Neutrophil (primary cell): ENCODE measurements around the gene KIF4B.

ENCODE experiments used
- H3K27ac ChIP-seq: fragments of 200-600 bp; sonication (generic); 2 replicates; pipeline ENCODE4 v1.5.1; 2016; ENCODE audit warnings: mild to moderate bottlenecking, moderate library complexity
- H3K27me3 ChIP-seq: fragments of 200-600 bp; sonication (generic); 2 replicates; pipeline ENCODE4 v1.6.0; 2016; ENCODE audit warnings: mild to moderate bottlenecking
- H3K36me3 ChIP-seq: fragments of 200-600 bp; sonication (generic); 2 replicates; pipeline ENCODE4 v1.5.1; 2017
- H3K4me1 ChIP-seq, 2 experiments: fragments of 200-600 bp in 1 of 2; sonication (generic) in 1 of 2; 1 replicate in 1 of 2; 2 replicates in 1 of 2; pipeline versions ENCODE4 v1.5.1 to v1.6.1; 2013 to 2016; ENCODE audit warnings: low read depth in 1 of 2, low read length in 1 of 2, mild to moderate bottlenecking in 1 of 2, moderate library complexity in 1 of 2; ENCODE audit not compliant: control insufficient read depth in 1 of 2, insufficient read depth in 1 of 2
- H3K4me3 ChIP-seq, 2 experiments: fragments of 200-600 bp in 1 of 2; sonication (generic) in 1 of 2; 1 replicate in 1 of 2; 2 replicates in 1 of 2; pipeline ENCODE4 v1.5.1; 2013 to 2016; ENCODE audit warnings: low read depth in 1 of 2, low read length in 1 of 2, mild to moderate bottlenecking in 1 of 2, moderate library complexity in 1 of 2
- H3K9me3 ChIP-seq: fragments of 200-600 bp; sonication (generic); 2 replicates; pipeline ENCODE4 v1.5.1; 2016
- TF ChIP-seq, protein P1 (sequence below): fragments of 200-600 bp; sonication (generic); IDR thresholded peaks from 2 replicates; pipeline ENCODE4 v1.5.1; 2016; ENCODE audit warnings: antibody characterized with exemption

The KIF4B gene

GRCh38 chr5:154984946-154985516 is 28.5 kb upstream of the KIF4B start:
- H3K4me3 ChIP-seq, result no peak overlapping the region
- no peak overlapping the region for H3K27ac ChIP-seq
- TF ChIP-seq, protein P1, sequence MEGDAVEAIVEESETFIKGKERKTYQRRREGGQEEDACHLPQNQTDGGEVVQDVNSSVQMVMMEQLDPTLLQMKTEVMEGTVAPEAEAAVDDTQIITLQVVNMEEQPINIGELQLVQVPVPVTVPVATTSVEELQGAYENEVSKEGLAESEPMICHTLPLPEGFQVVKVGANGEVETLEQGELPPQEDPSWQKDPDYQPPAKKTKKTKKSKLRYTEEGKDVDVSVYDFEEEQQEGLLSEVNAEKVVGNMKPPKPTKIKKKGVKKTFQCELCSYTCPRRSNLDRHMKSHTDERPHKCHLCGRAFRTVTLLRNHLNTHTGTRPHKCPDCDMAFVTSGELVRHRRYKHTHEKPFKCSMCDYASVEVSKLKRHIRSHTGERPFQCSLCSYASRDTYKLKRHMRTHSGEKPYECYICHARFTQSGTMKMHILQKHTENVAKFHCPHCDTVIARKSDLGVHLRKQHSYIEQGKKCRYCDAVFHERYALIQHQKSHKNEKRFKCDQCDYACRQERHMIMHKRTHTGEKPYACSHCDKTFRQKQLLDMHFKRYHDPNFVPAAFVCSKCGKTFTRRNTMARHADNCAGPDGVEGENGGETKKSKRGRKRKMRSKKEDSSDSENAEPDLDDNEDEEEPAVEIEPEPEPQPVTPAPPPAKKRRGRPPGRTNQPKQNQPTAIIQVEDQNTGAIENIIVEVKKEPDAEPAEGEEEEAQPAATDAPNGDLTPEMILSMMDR, result no peak
- H3K4me1 ChIP-seq, result no peaks in the 10 kb centered on the region
- no peaks in the 10 kb centered on the region for H3K9me3 ChIP-seq
- H3K27me3 ChIP-seq, result peaks cover 33% of the 10 kb centered on the region
- no peaks in the 10 kb centered on the region for H3K36me3 ChIP-seq

- TF ChIP-seq, protein P1, result no peak
- Histone ChIP-seq H3K4me3 (no peak overlapping the region), H3K4me1 (no peaks in the 10 kb centered on the region), H3K9me3 (no peaks in the 10 kb centered on the region), H3K27ac (no peak overlapping the region), H3K36me3 (no peaks in the 10 kb centered on the region), H3K27me3 (peaks cover 33% of the 10 kb centered on the region)
Observed at GRCh38 chr5:154986151-154986550, 27.4 kb upstream of the KIF4B start.

GRCh38 chr5:154989626-154990025 is 23.9 kb upstream of the KIF4B start:
- H3K4me3 ChIP-seq, result no peak overlapping the region
- peaks cover 24% of the 10 kb centered on the region for H3K27me3 ChIP-seq
- TF ChIP-seq, protein P1, result no peak
- H3K27ac ChIP-seq, result no peak overlapping the region
- no peaks in the 10 kb centered on the region for H3K4me1 ChIP-seq
- H3K36me3 ChIP-seq, result no peaks in the 10 kb centered on the region
- no peaks in the 10 kb centered on the region for H3K9me3 ChIP-seq

DNA sequence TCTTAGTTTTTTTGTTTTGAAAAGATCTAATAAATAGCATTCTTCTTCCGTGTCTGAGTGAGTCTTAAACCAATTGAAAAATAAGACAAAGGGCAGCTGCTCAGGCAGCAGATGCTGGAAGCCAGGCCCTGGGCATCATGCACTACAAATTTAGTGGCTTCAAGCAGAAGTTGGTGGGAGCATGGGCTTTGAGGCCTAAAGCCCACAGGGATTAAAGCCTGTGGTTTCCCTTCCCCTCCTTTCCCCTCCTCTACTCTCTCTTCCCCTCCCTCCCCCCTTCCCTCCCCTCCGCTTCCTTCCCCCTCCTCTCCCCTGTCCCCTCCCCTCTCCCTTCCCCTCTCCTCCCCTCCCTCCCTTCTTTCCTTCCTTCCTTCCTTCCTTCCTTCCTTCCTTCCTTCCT is 20.1 kb upstream of the KIF4B start:
- Histone ChIP-seq H3K9me3 (no peaks in the 10 kb centered on the region), H3K4me1 (no peaks in the 10 kb centered on the region), H3K27me3 (peaks cover 16% of the 10 kb centered on the region), H3K4me3 (no peak overlapping the region), H3K27ac (no peak overlapping the region), H3K36me3 (no peaks in the 10 kb centered on the region)
- TF ChIP-seq, protein P1, result no peak

- Histone ChIP-seq H3K9me3 (no peaks in the 10 kb centered on the region), H3K4me3 (no peak overlapping the region), H3K4me1 (no peaks in the 10 kb centered on the region), H3K27ac (no peak overlapping the region), H3K36me3 (no peaks in the 10 kb centered on the region), H3K27me3 (peaks cover 17% of the 10 kb centered on the region)
- TF ChIP-seq, protein P1, result no peak
Observed at GRCh38 chr5:154995679-154996078, 17.9 kb upstream of the KIF4B start.

GRCh38 chr5:154997746-154998145 is 15.8 kb upstream of the KIF4B start:
- no peaks in the 10 kb centered on the region for H3K9me3 ChIP-seq
- no peaks in the 10 kb centered on the region for H3K4me1 ChIP-seq
- no peak overlapping the region for H3K27ac ChIP-seq
- H3K4me3 ChIP-seq, result no peak overlapping the region
- H3K27me3 ChIP-seq, result peaks cover 17% of the 10 kb centered on the region
- TF ChIP-seq, protein P1, result no peak
- H3K36me3 ChIP-seq, result no peaks in the 10 kb centered on the region
